GM12878 (cell line): ENCODE measurements around the gene GRIN2A. TPM values are rescaled to one million over a fixed set of nuclear protein-coding genes. Genes with fewer than 3 reads are reported as not detected.

Experiments
- ATAC-seq: fragments of 200-7000 bp; cut with Tn5 transposase; 3 replicates; pipeline ENCODE4 v1.9.1; 2020; ENCODE audit warnings: mild to moderate bottlenecking, moderate library complexity
- BruUV-seq: library from RNA; stranded (reverse); fragments of 400-500 nt; replicated peaks from 2 replicates; lab custom pipeline; 2021; lab: Mats Ljungman, UMichigan
- CTCF ChIA-PET: fragments of 300-600 bp; sonication (Branson Sonifier 250); formaldehyde crosslinking; extraction: SDS; loops from one replicate; lab custom pipeline; 2021; ENCODE audit warnings: inconsistent platforms; lab: Yijun Ruan, JAX
- POLR2A ChIA-PET: fragments of 350-600 bp; formaldehyde crosslinking; extraction: SDS; loops from one replicate; lab custom pipeline; 2021; ENCODE audit warnings: inconsistent platforms; lab: Charles Lee
- RAD21 ChIA-PET: fragments of 300-600 bp; sonication (Branson Sonifier 250); formaldehyde crosslinking; loops from one replicate; lab custom pipeline; 2023; ENCODE audit warnings: antibody characterized with exemption; ENCODE audit not compliant: unreplicated experiment; lab: Charles Lee
- SMC1A ChIA-PET: fragments of 300-600 bp; sonication (Branson Sonifier 250); formaldehyde crosslinking; loops from one replicate; lab custom pipeline; 2023; ENCODE audit not compliant: unreplicated experiment, uncharacterized antibody; lab: Charles Lee
- DNase-seq: peaks from one replicate; pipeline ENCODE4 v3.0.0-alpha.2; 2011; ENCODE audit warnings: low read depth, low spot score
- FAIRE-seq: peaks from 3 replicates; lab custom pipeline; 2011; peaks lifted over from hg19 to GRCh38; lab: Jason Lieb, UNC
- H2AFZ ChIP-seq: 2 replicates; pipeline ENCODE4 v1.6.0; 2011; ENCODE audit warnings: low read depth, low read length, control low read depth; ENCODE audit not compliant: control insufficient read depth
- H3K27ac ChIP-seq: 2 replicates; pipeline ENCODE4 v1.5.1; 2011; ENCODE audit warnings: control low read depth; ENCODE audit not compliant: control insufficient read depth, insufficient read depth
- H3K27me3 ChIP-seq, 2 experiments: replicated peaks in 1 of 2; 2 replicates each; pipeline versions ENCODE4 v1.6.0 to v1.6.1; 2011; ENCODE audit warnings: low read length in 1 of 2; ENCODE audit not compliant: control insufficient read depth in 2 of 2, insufficient read depth in 2 of 2
- H3K36me3 ChIP-seq, 2 experiments: 2 replicates each; pipeline ENCODE4 v1.5.1; 2011; ENCODE audit warnings: low read length in 1 of 2; ENCODE audit not compliant: control insufficient read depth in 2 of 2, insufficient read depth in 2 of 2
- H3K4me1 ChIP-seq: 2 replicates; pipeline ENCODE4 v1.6.1; 2011; ENCODE audit warnings: mild to moderate bottlenecking, low read length, moderate library complexity, mixed read lengths; ENCODE audit not compliant: control insufficient read depth, insufficient read depth
- H3K4me2 ChIP-seq: 2 replicates; pipeline ENCODE4 v1.6.0; 2011; ENCODE audit warnings: control low read depth; ENCODE audit not compliant: control insufficient read depth, insufficient read depth
- H3K4me3 ChIP-seq: fragments of 200-600 bp; sonication (generic); 2 replicates; pipeline ENCODE4 v1.5.1; 2016
- H3K79me2 ChIP-seq: 2 replicates; pipeline ENCODE4 v1.6.0; 2011; ENCODE audit warnings: low read length; ENCODE audit not compliant: control insufficient read depth, insufficient read depth
- H3K9ac ChIP-seq: 2 replicates; pipeline ENCODE4 v1.8.0; 2011; ENCODE audit warnings: low read length, control low read depth, mixed read lengths; ENCODE audit not compliant: control insufficient read depth, insufficient read depth
- H3K9me3 ChIP-seq: replicated peaks from 3 replicates; pipeline ENCODE4 v1.5.1; 2011; ENCODE audit warnings: mild to moderate bottlenecking, low read length; ENCODE audit not compliant: control insufficient read depth, insufficient read depth
- H4K20me1 ChIP-seq: 2 replicates; pipeline ENCODE4 v1.6.0; 2011; ENCODE audit not compliant: control insufficient read depth, insufficient read depth
- BRCA1 ChIP-seq: IDR thresholded peaks from 2 replicates; pipeline ENCODE4 v1.6.1; 2011; ENCODE audit warnings: low read depth, low read length, improper control_type of control experiment
- CBX5 ChIP-seq: sonication (generic); IDR thresholded peaks from 2 replicates; pipeline ENCODE4 v1.6.1; 2016; ENCODE audit warnings: low read depth, moderate library complexity, mild to moderate bottlenecking, inconsistent platforms
- PML ChIP-seq: IDR thresholded peaks from 2 replicates; pipeline ENCODE4 v1.6.1; 2012; ENCODE audit warnings: low read length, inconsistent platforms
- RUNX3 ChIP-seq: IDR thresholded peaks from 2 replicates; pipeline ENCODE4 v1.6.1; 2012; ENCODE audit warnings: low read length, inconsistent platforms
- USF2 ChIP-seq: IDR thresholded peaks from 2 replicates; pipeline ENCODE4 v1.6.1; 2011; ENCODE audit warnings: low read depth, low read length, improper control_type of control experiment, borderline replicate concordance
- ZNF687 ChIP-seq: fragments of 450-650 bp; IDR thresholded peaks from 2 replicates; pipeline ENCODE4 v1.6.1; 2017; ENCODE audit warnings: mild to moderate bottlenecking, moderate library complexity
- WGBS: methylation state at CpG from one replicate; pipeline ENCODE4 v1.1.6; 2016; ENCODE audit warnings: low lambda C conversion rate; ENCODE audit not compliant: insufficient replicate concordance, insufficient coverage; ENCODE audit errors: missing lambda C conversion rate; 5-methylcytosine and 5-hydroxymethylcytosine counted together
- in situ Hi-C: fragments of 300-500 bp; cut with MboI; formaldehyde crosslinking; loops from 9 replicates; pipeline ENCODE4 v1.14.3; 2018; ENCODE audit warnings: mixed read lengths
- intact Hi-C: fragments of 100-400 bp; cut with micrococcal nuclease; formaldehyde crosslinking; loops from one replicate; pipeline ENCODE4 v1.14.2; 2022; ENCODE audit not compliant: unreplicated experiment
- polyA plus RNA-seq, 11 experiments: library from polyadenylated mRNA; depleted of rRNA in 4 of 11; unstranded in 6 of 11; stranded (reverse) in 5 of 11; fragments of >200 nt; fragmentation: Nextera tagmentation in 4 of 11; fragmentation: Illumina TruSeq in 1 of 11; extraction: Ambion mirVana in 4 of 11; extraction: Trizol in 1 of 11; gene quantifications; 1 replicate in 1 of 11; 2 replicates in 10 of 11; pipeline versions ENCODE4 v1.2.1 to v1.2.3, GENCODE V29; 2011 to 2016; ENCODE audit warnings: inconsistent platforms in 2 of 11, missing spikeins in 2 of 11, low read depth in 1 of 11
- total RNA-seq, 4 experiments: library from RNA; depleted of rRNA in 3 of 4; stranded (reverse); fragments of >200 nt in 3 of 4; fragmentation: Illumina TruSeq in 1 of 4; extraction: Trizol in 1 of 4; gene quantifications; 2 replicates each; pipeline versions ENCODE4 v1.2.1 to v1.2.3, GENCODE V29; 2013 to 2021
- TF ChIP-seq, protein P1 (sequence below), 3 experiments: IDR thresholded peaks in 2 of 3; conservative IDR thresholded peaks in 1 of 3; 2 replicates each; pipeline ENCODE4 v1.5.1; 2011; ENCODE audit warnings: low read depth in 3 of 3, low read length in 3 of 3, mild to moderate bottlenecking in 3 of 3, control low read depth in 2 of 3, moderate library complexity in 2 of 3, inconsistent platforms in 1 of 3, mixed read lengths in 1 of 3; ENCODE audit not compliant: control insufficient read depth in 2 of 3, insufficient read depth in 1 of 3; ENCODE audit errors: extremely low read depth in 1 of 3

The GRIN2A gene
- total and polyA plus RNA-seq, 10 of the 15 experiments (the other 5 are each of a cell fraction or from before 2014, with no cell fraction given), result 2.4 to 13.3 (median 7.3) TPM

GRCh38 chr16:10196999-10197398 lies 14.8 kb upstream of the GRIN2A start:
- Histone ChIP-seq H4K20me1 (no peaks in the 10 kb centered on the region), H3K79me2 (no peaks in the 10 kb centered on the region), H2AFZ (no peak overlapping the region), H3K27me3 (no peaks in the 10 kb centered on the region), H3K9ac (no peak overlapping the region), H3K4me2 (no peak overlapping the region), H3K9me3 (no peaks in the 10 kb centered on the region; the same call in 2 of the 3 replicates), H3K4me3 (no peak overlapping the region)
- WGBS, result 60% methylated on average over 2 of the region's 2 CpGs
- ChIA-PET CTCF (interaction anchor here (0.6 kb wide), 1 partner anchor 112 kb away, joined by 3 read pairs; no protein-coding TSS in a partner anchor), RAD21 (no interaction called here), SMC1A (interaction anchor here (0.8 to 1.0 kb wide), 3 partner anchors 15 to 50 kb away, joined by 3 read pairs; partner anchors contain the start of gene GRIN2A), POLR2A (interaction anchor here (0.8 kb wide), 1 partner anchor 70 kb away, joined by 5 read pairs; no protein-coding TSS in a partner anchor)
- BruUV-seq, result no TSS peak
- intact Hi-C loops, result no loop called here
- no peak for DNase-seq
- in situ Hi-C loops, result no loop called here
- TF ChIP-seq USF2 (no peak), BRCA1 (no peak), RUNX3 (no peak)
- TF ChIP-seq, all 136 proteins: peak for 0
- no peak overlapping the region for H3K27ac ChIP-seq
- H3K4me1 ChIP-seq, result no peaks in the 10 kb centered on the region
- FAIRE-seq (no peak), ATAC-seq (no peak)
- no peaks in the 10 kb centered on the region for H3K36me3 ChIP-seq

DNA sequence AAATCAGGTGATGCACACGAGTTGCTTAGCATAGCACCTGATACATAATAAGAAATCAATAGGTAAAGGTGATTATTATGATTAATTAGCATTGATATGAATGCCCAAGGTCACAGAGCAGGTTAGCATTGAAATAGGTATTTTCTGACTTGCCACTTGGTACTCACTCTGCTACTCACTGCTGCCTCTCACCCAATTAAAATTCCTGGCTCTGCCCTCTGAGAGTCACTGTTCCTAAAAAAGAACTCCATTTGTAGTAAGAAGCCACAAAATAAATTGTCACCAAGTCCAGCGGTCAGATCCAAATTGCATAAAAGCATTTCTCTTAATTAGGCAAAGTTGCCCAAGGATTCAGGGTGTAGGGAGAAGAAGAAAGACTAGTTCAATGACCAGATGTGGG lies 8.9 kb upstream of the GRIN2A start:
- H3K4me1 ChIP-seq, result no peaks in the 10 kb centered on the region
- no peak overlapping the region for H2AFZ ChIP-seq
- H3K9ac ChIP-seq, result no peak overlapping the region
- H3K4me3 ChIP-seq, result no peak overlapping the region
- no peaks in the 10 kb centered on the region for H3K79me2 ChIP-seq
- RAD21 ChIA-PET, result no interaction called here
- in situ Hi-C loops, result no loop called here
- H3K27me3 ChIP-seq, result no peaks in the 10 kb centered on the region
- no TSS peak for BruUV-seq
- ATAC-seq (no peak), DNase-seq (no peak), FAIRE-seq (no peak)
- H4K20me1 ChIP-seq, result no peaks in the 10 kb centered on the region
- intact Hi-C loops, result no loop called here
- no peak overlapping the region for H3K27ac ChIP-seq
- SMC1A ChIA-PET, result no interaction called here
- WGBS, result 29% methylated on average over 2 of the region's 2 CpGs
- H3K4me2 ChIP-seq, result no peak overlapping the region
- POLR2A ChIA-PET, result no interaction called here
- no peaks in the 10 kb centered on the region for H3K36me3 ChIP-seq
- CTCF ChIA-PET, result no interaction called here
- H3K9me3 ChIP-seq, result no peaks in the 10 kb centered on the region; the same call in 2 of the 3 replicates
- TF ChIP-seq CBX5 (no peak), BRCA1 (no peak), PML (no peak), ZNF687 (no peak)
- TF ChIP-seq, protein P1, sequence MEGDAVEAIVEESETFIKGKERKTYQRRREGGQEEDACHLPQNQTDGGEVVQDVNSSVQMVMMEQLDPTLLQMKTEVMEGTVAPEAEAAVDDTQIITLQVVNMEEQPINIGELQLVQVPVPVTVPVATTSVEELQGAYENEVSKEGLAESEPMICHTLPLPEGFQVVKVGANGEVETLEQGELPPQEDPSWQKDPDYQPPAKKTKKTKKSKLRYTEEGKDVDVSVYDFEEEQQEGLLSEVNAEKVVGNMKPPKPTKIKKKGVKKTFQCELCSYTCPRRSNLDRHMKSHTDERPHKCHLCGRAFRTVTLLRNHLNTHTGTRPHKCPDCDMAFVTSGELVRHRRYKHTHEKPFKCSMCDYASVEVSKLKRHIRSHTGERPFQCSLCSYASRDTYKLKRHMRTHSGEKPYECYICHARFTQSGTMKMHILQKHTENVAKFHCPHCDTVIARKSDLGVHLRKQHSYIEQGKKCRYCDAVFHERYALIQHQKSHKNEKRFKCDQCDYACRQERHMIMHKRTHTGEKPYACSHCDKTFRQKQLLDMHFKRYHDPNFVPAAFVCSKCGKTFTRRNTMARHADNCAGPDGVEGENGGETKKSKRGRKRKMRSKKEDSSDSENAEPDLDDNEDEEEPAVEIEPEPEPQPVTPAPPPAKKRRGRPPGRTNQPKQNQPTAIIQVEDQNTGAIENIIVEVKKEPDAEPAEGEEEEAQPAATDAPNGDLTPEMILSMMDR (IDR thresholded peaks at IDR 0.05 in 2 of 3, conservative IDR thresholded peaks at IDR 0.05 in 1 of 3; ENCODE audit: control insufficient read depth in 2 of 3, extremely low read depth in 1 of 3, insufficient read depth in 1 of 3, low read depth in 3 of 3, low read length in 3 of 3), result no peak
